ENCODE results near the gene ARHGAP40.

ARHGAP40 gene

DNA sequence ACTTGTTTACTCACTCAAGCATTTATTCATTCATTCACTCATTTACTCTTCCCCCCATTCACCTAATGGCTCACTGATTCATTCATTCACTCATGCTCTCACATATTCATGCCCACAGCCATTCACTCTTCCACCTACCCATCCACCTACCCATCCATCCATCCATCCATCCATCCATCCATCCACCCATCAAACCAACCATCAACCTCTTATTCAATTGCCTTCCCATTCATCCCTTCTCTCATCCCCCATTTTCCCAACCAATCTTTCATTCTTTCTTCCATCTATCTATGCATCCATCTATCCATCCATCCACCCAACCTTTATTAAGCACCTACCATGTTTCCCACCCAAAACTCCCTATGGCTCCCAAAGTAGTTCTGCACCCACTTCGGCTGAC lies 1.6 kb upstream of the ARHGAP40 start:
- no peaks in the 10 kb centered on the region for H3K4me1 ChIP-seq (ENCODE audit: control insufficient read depth in 2 of 2, insufficient read depth in 2 of 2, low read length in 2 of 2)
- H3K9ac ChIP-seq (ENCODE audit: low read depth in 1 of 2, low read length in 2 of 2): no peak overlapping the region
- no peak overlapping the region for H3K4me3 ChIP-seq (ENCODE audit: low read length in 2 of 2)
- H3K27ac ChIP-seq (ENCODE audit: low read depth in 2 of 2, low read length in 2 of 2): no peak overlapping the region
- H3K27me3 ChIP-seq (ENCODE audit: control insufficient read depth in 2 of 2, insufficient read depth in 2 of 2, low read length in 2 of 2): peaks cover 31 to 41% of the 10 kb centered on the region in 2 donors
- no peaks in the 10 kb centered on the region for H3K36me3 ChIP-seq (ENCODE audit: control insufficient read depth in 2 of 2, insufficient read depth in 2 of 2, low read length in 2 of 2)
- no peaks in the 10 kb centered on the region for H3K9me3 ChIP-seq (ENCODE audit: control insufficient read depth in 2 of 2, low read length in 2 of 2)

DNA sequence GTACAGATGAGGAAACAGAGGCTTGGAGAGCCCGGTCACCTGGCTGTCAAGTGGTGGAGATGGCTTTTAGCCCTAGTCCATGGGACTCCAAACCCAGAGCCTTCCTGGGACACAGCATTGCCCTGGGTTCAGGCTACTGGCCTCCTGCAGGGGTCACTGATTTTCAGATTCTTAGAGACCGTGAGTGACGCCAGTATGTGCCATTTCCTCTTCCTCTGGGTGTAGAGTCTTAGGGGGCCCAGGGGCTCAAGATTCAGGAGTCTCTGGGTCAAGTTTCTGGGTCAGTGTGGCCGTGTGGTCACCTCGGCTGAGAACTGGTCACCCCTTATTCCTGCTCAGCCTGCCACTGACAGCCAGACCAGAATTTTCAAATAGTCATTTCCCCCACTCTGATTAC lies 574 bp downstream of the ARHGAP40 start:
- Histone ChIP-seq H3K9me3 (ENCODE audit: control insufficient read depth in 2 of 2, low read length in 2 of 2) (no peaks in the 10 kb centered on the region), H3K27me3 (ENCODE audit: control insufficient read depth in 2 of 2, insufficient read depth in 2 of 2, low read length in 2 of 2) (peaks cover 39 to 47% of the 10 kb centered on the region in 2 donors), H3K9ac (ENCODE audit: low read depth in 1 of 2, low read length in 2 of 2) (no peak overlapping the region)

DNA sequence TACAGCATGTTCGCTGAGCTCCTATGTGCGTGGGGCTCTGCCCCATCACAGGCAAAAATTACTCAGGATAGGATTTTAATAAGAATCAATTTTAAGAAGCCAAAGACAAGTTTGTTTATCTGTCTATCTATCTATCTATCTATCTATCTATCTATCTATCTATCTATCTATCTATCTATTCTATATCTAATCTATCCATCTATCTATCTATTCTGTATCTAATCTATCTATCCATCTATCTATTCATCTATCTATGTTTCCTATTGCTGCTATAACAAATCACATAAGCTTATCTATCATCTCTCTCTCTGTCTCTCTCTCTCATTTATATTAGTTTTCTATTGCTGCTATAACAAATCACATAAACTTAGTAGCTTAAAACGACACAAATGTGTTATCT lies 1.7 kb downstream of the ARHGAP40 start:
- Histone ChIP-seq H3K9me3 (ENCODE audit: control insufficient read depth in 2 of 2, low read length in 2 of 2) (no peaks in the 10 kb centered on the region), H3K27me3 (ENCODE audit: control insufficient read depth in 2 of 2, insufficient read depth in 2 of 2, low read length in 2 of 2) (peaks cover 39 to 47% of the 10 kb centered on the region in 2 donors), H3K4me3 (ENCODE audit: low read length in 2 of 2) (no peak overlapping the region)

More for the DNA sequence above, 574 bp downstream of the ARHGAP40 start:
- Histone ChIP-seq H3K27ac (ENCODE audit: low read depth in 2 of 2, low read length in 2 of 2) (no peak overlapping the region), H3K4me3 (ENCODE audit: low read length in 2 of 2) (no peak overlapping the region), H3K4me1 (ENCODE audit: control insufficient read depth in 2 of 2, insufficient read depth in 2 of 2, low read length in 2 of 2) (no peaks in the 10 kb centered on the region), H3K36me3 (ENCODE audit: control insufficient read depth in 2 of 2, insufficient read depth in 2 of 2, low read length in 2 of 2) (no peaks in the 10 kb centered on the region)

DNA sequence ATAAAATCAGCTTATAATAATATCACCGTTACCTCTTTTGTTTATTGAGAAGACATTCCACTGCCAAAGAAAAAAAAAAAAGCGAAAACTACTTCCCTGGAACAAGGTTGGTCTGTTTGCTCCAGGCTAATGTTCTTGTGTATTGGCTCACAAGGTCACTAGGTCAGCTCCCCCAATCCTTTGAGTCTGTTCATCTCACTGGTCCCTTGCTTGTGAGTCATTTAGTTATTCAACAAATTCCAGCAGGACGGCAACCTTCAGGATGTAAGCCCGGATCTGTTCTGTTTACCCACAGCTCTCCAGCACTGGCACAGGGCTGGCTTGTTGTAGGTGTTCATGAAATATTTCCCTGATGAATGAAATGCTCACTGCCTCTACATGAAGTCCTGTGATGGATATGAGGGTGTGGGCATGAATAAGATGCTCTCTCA lies 3.3 kb downstream of the ARHGAP40 start:
- Histone ChIP-seq H3K4me1 (ENCODE audit: control insufficient read depth in 2 of 2, insufficient read depth in 2 of 2, low read length in 2 of 2) (no peaks in the 10 kb centered on the region), H3K9ac (ENCODE audit: low read depth in 1 of 2, low read length in 2 of 2) (no peak overlapping the region), H3K9me3 (ENCODE audit: control insufficient read depth in 2 of 2, low read length in 2 of 2) (no peaks in the 10 kb centered on the region), H3K27me3 (ENCODE audit: control insufficient read depth in 2 of 2, insufficient read depth in 2 of 2, low read length in 2 of 2) (peaks cover 41 to 42% of the 10 kb centered on the region in 2 donors), H3K4me3 (ENCODE audit: low read length in 2 of 2) (no peak overlapping the region), H3K27ac (ENCODE audit: low read depth in 2 of 2, low read length in 2 of 2) (no peak overlapping the region), H3K36me3 (ENCODE audit: control insufficient read depth in 2 of 2, insufficient read depth in 2 of 2, low read length in 2 of 2) (no peaks in the 10 kb centered on the region)

More for the DNA sequence above, 1.7 kb downstream of the ARHGAP40 start:
- H3K36me3 ChIP-seq (ENCODE audit: control insufficient read depth in 2 of 2, insufficient read depth in 2 of 2, low read length in 2 of 2): no peaks in the 10 kb centered on the region
- no peak overlapping the region for H3K9ac ChIP-seq (ENCODE audit: low read depth in 1 of 2, low read length in 2 of 2)
- H3K4me1 ChIP-seq (ENCODE audit: control insufficient read depth in 2 of 2, insufficient read depth in 2 of 2, low read length in 2 of 2): no peaks in the 10 kb centered on the region
- no peak overlapping the region for H3K27ac ChIP-seq (ENCODE audit: low read depth in 2 of 2, low read length in 2 of 2)

DNA sequence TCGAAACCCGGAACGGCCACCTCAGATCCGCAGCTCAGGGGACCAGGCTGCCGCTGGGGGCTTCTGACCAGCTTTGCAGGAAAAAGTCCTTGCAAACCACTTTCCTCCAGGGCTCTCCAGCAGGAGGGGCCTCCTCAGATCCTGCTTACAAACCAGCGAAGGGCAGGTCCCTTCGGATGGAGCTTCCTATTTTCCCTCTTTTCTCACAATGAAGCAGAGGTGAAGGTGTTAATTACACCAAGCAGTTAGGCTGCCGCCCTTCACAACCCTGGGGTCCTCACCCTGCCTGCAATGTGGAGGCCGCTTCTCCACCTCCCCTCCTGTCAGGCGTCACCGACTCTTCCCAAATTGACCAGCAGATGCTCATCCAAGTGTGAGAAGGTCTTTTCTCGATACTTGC lies 5.7 kb downstream of the ARHGAP40 start:
- peaks cover 24 to 25% of the 10 kb centered on the region in 2 donors for H3K27me3 ChIP-seq (ENCODE audit: control insufficient read depth in 2 of 2, insufficient read depth in 2 of 2, low read length in 2 of 2)
- no peak overlapping the region for H3K27ac ChIP-seq (ENCODE audit: low read depth in 2 of 2, low read length in 2 of 2)
- H3K36me3 ChIP-seq (ENCODE audit: control insufficient read depth in 2 of 2, insufficient read depth in 2 of 2, low read length in 2 of 2): no peaks in the 10 kb centered on the region
- H3K9me3 ChIP-seq (ENCODE audit: control insufficient read depth in 2 of 2, low read length in 2 of 2): no peaks in the 10 kb centered on the region
- H3K4me1 ChIP-seq (ENCODE audit: control insufficient read depth in 2 of 2, insufficient read depth in 2 of 2, low read length in 2 of 2): no peaks in the 10 kb centered on the region
- no peak overlapping the region for H3K9ac ChIP-seq (ENCODE audit: low read depth in 1 of 2, low read length in 2 of 2)
- H3K4me3 ChIP-seq (ENCODE audit: low read length in 2 of 2): no peak overlapping the region

DNA sequence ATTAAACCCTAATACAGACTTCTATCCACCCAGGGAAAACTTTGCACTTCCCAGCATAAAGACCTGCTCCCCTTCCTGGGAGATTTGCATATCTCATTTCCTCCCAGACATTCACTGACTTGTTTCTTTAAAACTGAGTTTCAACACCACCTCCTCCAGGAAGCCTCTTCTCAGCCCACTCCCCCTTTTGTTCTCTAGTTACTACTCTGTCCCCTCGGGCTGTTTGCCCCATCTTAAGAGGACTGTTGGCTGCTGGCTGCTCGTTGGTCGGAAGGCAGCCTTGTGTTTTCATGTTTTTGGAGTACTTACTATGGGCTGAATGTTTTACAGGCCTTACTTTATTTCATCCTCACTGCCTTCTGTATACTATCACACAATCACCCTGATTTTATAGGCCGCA lies 6.6 kb downstream of the ARHGAP40 start:
- H3K27ac ChIP-seq (ENCODE audit: low read depth in 2 of 2, low read length in 2 of 2): no peak overlapping the region
- H3K9me3 ChIP-seq (ENCODE audit: control insufficient read depth in 2 of 2, low read length in 2 of 2): no peaks in the 10 kb centered on the region
- no peak overlapping the region for H3K9ac ChIP-seq (ENCODE audit: low read depth in 1 of 2, low read length in 2 of 2)
- no peaks in the 10 kb centered on the region for H3K4me1 ChIP-seq (ENCODE audit: control insufficient read depth in 2 of 2, insufficient read depth in 2 of 2, low read length in 2 of 2)
- peaks cover 18 to 20% of the 10 kb centered on the region in 2 donors for H3K27me3 ChIP-seq (ENCODE audit: control insufficient read depth in 2 of 2, insufficient read depth in 2 of 2, low read length in 2 of 2)
- H3K36me3 ChIP-seq (ENCODE audit: control insufficient read depth in 2 of 2, insufficient read depth in 2 of 2, low read length in 2 of 2): no peaks in the 10 kb centered on the region
- no peak overlapping the region for H3K4me3 ChIP-seq (ENCODE audit: low read length in 2 of 2)

DNA sequence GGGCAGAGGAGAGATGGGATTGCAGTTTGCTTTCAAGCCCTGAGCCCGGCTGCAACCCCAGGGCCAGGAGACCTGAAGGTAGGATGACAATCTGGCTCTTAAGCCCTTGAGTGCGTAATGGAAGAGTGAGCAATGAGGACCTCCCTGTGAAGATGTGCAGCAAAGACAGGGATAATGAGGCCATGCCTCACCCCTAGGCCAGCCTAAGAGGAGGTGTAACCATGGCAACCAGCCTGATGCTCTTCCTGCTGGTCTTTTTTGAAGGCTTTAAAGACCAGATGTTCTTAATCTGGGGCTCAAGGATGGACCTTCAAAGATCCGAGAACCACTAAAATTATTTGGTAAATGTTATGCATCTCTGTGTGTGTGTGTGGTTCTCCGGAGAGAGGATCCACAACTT lies 8.2 kb downstream of the ARHGAP40 start:
- H3K27me3 ChIP-seq (ENCODE audit: control insufficient read depth in 2 of 2, insufficient read depth in 2 of 2, low read length in 2 of 2): peaks cover 10 to 12% of the 10 kb centered on the region in 2 donors
- H3K27ac ChIP-seq (ENCODE audit: low read depth in 2 of 2, low read length in 2 of 2): no peak overlapping the region
- H3K36me3 ChIP-seq (ENCODE audit: control insufficient read depth in 2 of 2, insufficient read depth in 2 of 2, low read length in 2 of 2): no peaks in the 10 kb centered on the region
- H3K4me1 ChIP-seq (ENCODE audit: control insufficient read depth in 2 of 2, insufficient read depth in 2 of 2, low read length in 2 of 2): no peaks in the 10 kb centered on the region
- no peak overlapping the region for H3K4me3 ChIP-seq (ENCODE audit: low read length in 2 of 2)
- H3K9ac ChIP-seq (ENCODE audit: low read depth in 1 of 2, low read length in 2 of 2): no peak overlapping the region
- H3K9me3 ChIP-seq (ENCODE audit: control insufficient read depth in 2 of 2, low read length in 2 of 2): no peaks in the 10 kb centered on the region

DNA sequence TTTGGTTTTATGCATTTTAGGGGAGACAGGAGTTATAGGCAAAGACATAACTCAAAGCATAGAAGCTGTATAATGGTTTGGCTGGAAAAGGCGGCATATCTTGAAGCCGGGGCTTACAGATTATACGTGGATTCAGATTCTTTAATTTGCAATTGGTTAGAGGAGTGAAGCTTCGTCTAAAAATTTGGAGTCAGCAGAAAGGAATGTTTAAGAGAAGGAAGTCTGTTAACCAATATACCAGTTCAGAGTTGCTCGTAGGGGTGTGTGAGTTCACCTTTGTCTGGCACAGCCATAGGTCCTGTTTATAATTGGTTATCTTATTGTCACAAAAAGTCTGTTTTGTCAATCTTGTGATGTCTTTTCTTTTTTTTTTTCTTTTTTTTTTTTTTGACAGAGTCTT lies 8.9 kb downstream of the ARHGAP40 start:
- Histone ChIP-seq H3K9me3 (ENCODE audit: control insufficient read depth in 2 of 2, low read length in 2 of 2) (no peaks in the 10 kb centered on the region), H3K4me3 (ENCODE audit: low read length in 2 of 2) (no peak overlapping the region), H3K4me1 (ENCODE audit: control insufficient read depth in 2 of 2, insufficient read depth in 2 of 2, low read length in 2 of 2) (no peaks in the 10 kb centered on the region), H3K36me3 (ENCODE audit: control insufficient read depth in 2 of 2, insufficient read depth in 2 of 2, low read length in 2 of 2) (no peaks in the 10 kb centered on the region), H3K9ac (ENCODE audit: low read depth in 1 of 2, low read length in 2 of 2) (no peak overlapping the region), H3K27me3 (ENCODE audit: control insufficient read depth in 2 of 2, insufficient read depth in 2 of 2, low read length in 2 of 2) (peaks cover 5 to 6% of the 10 kb centered on the region in 2 donors), H3K27ac (ENCODE audit: low read depth in 2 of 2, low read length in 2 of 2) (no peak overlapping the region)

DNA sequence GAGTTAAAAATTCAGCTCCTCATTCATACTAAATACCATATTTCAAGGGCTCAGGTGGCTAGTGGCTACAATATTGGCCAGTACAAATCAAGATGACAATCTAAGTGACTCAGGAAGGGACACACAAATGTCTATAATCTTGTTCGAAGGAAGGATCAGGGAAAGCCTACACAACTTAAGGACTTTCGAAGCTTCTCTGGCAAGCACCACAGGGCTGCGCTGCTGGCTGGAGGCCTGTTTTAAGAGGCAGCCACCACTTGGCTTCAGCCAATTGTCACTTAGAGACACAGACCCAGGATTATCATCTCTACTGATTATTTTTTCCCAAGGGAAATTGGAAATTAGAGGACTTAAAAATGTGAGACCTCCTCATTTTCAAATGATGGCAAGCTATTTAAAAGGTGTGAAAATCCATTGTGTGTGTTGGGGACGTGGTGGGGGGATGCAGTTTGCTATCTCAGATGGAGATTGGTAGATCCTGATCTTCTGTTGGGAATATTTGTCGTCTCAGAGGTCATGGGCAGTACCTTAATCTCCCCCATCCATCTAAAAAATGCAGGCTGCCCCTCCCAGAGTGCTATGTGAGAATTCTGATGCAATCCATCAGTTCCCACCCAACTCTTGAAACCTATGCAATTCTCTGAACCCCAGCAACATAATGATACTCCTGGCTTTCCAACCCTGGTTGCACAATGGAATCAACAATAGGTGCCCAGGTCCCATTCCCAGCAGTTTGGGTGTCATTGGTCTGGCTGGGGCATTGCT lies 11.3 kb downstream of the ARHGAP40 start:
- H3K27me3 ChIP-seq (ENCODE audit: control insufficient read depth in 2 of 2, insufficient read depth in 2 of 2, low read length in 2 of 2): peaks cover 2 to 5% of the 10 kb centered on the region in 2 donors
- H3K27ac ChIP-seq (ENCODE audit: low read depth in 2 of 2, low read length in 2 of 2): no peak overlapping the region

DNA sequence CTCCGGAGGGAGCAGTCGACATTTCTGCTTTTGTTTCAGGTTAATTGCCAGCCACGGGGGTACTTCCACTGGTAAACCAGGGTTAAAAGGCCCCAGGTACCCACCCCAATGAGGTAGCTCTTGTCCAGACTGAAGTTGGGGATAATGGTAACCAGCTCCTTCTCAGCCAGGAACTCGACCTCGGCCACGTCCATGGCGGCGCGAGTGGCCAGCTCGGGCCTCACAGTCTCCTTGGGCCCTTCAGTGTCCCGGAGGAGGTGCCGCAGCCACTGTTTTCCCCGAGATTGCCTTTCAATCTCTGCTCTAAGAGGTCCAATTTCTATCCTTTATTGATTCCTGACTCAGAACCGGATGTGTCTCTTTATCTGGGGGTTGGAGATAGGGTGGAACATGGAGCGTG lies 13.7 kb downstream of the ARHGAP40 start:
- Histone ChIP-seq H3K27ac (ENCODE audit: low read depth in 2 of 2, low read length in 2 of 2) (no peak overlapping the region), H3K9ac (ENCODE audit: low read depth in 1 of 2, low read length in 2 of 2) (no peak overlapping the region), H3K9me3 (ENCODE audit: control insufficient read depth in 2 of 2, low read length in 2 of 2) (no peaks in the 10 kb centered on the region), H3K4me1 (ENCODE audit: control insufficient read depth in 2 of 2, insufficient read depth in 2 of 2, low read length in 2 of 2) (no peaks in the 10 kb centered on the region), H3K4me3 (ENCODE audit: low read length in 2 of 2) (no peak overlapping the region), H3K36me3 (ENCODE audit: control insufficient read depth in 2 of 2, insufficient read depth in 2 of 2, low read length in 2 of 2) (no peaks in the 10 kb centered on the region), H3K27me3 (ENCODE audit: control insufficient read depth in 2 of 2, insufficient read depth in 2 of 2, low read length in 2 of 2) (peaks cover 6 to 10% of the 10 kb centered on the region in 2 donors)

More for the DNA sequence above, 11.3 kb downstream of the ARHGAP40 start:
- H3K9ac ChIP-seq (ENCODE audit: low read depth in 1 of 2, low read length in 2 of 2): no peak overlapping the region
- no peaks in the 10 kb centered on the region for H3K36me3 ChIP-seq (ENCODE audit: control insufficient read depth in 2 of 2, insufficient read depth in 2 of 2, low read length in 2 of 2)
- H3K4me1 ChIP-seq (ENCODE audit: control insufficient read depth in 2 of 2, insufficient read depth in 2 of 2, low read length in 2 of 2): no peaks in the 10 kb centered on the region
- no peak overlapping the region for H3K4me3 ChIP-seq (ENCODE audit: low read length in 2 of 2)
- H3K9me3 ChIP-seq (ENCODE audit: control insufficient read depth in 2 of 2, low read length in 2 of 2): no peaks in the 10 kb centered on the region
